ENCODE data around the gene FTL. TPM values are rescaled to one million over a fixed set of nuclear protein-coding genes. Genes with fewer than 3 reads are reported as not detected.

The FTL gene
- total RNA-seq, 2 experiments from 2014 or later = 1,380 to 1,403 TPM

GRCh38 chr19:48992581-48993174 is 27.6 kb downstream of the FTL start:
- H3K4me3 Mint-ChIP-seq = peak overlapping the region; percentile 89
- H3K27ac Mint-ChIP-seq = peak overlapping the region; percentile 97

GRCh38 chr19:48993175-48994034 is 28.3 kb downstream of the FTL start, which contains the start of the genes GYS1 and RUVBL2:
Gene GYS1 (minus strand): TSS chr19:48993309. CDS start chr19:48993112, 197 bp downstream.
Gene RUVBL2 (plus strand): TSS chr19:48993887. CDS start chr19:48993912, 25 bp downstream.
- no peaks in the 10 kb centered on the region for H3K9me3 Mint-ChIP-seq (ENCODE audit: low read depth)
- peak within 1 kb of the TSS; percentile 89 for H3K4me3 Mint-ChIP-seq
- H3K36me3 Mint-ChIP-seq = peaks cover 22% of the 10 kb centered on the region
- peak; percentile 99 for DNase-seq
- H3K4me1 Mint-ChIP-seq = peaks cover 41% of the 10 kb centered on the region
- no peaks in the 10 kb centered on the region for H3K27me3 Mint-ChIP-seq
- CTCF ChIA-PET = interaction anchor here (0.5 to 4.1 kb wide), 54 partner anchors 9 to 647 kb away, joined by 3 to 45 read pairs (median 4); partner anchors contain the start of genes BAX, BCAT2, CA11 and CGB2
- ATAC-seq = peak; percentile 93
- peak within 1 kb of the TSS; percentile 97 for H3K27ac Mint-ChIP-seq

More at GRCh38 chr19:48992581-48993174, 27.6 kb downstream of the FTL start:
- H3K4me1 Mint-ChIP-seq = peaks cover 36% of the 10 kb centered on the region
- H3K36me3 Mint-ChIP-seq = peaks cover 26% of the 10 kb centered on the region
- H3K9me3 Mint-ChIP-seq (ENCODE audit: low read depth) = no peaks in the 10 kb centered on the region
- no peak for DNase-seq
- H3K27me3 Mint-ChIP-seq = no peaks in the 10 kb centered on the region
- CTCF ChIA-PET = interaction anchor here (0.8 to 4.1 kb wide), 31 partner anchors 8 to 279 kb away, joined by 3 to 45 read pairs (median 7); partner anchors contain the start of genes BAX, CGB7 and FTL
- peak; percentile 3 for ATAC-seq

- ATAC-seq (no peak), DNase-seq (no peak)
- Mint-ChIP-seq H3K4me1 (peaks cover 41% of the 10 kb centered on the region), H3K9me3 (ENCODE audit: low read depth) (no peaks in the 10 kb centered on the region), H3K36me3 (peaks cover 17% of the 10 kb centered on the region), H3K4me3 (peak overlapping the region; percentile 89), H3K27me3 (no peaks in the 10 kb centered on the region), H3K27ac (peak overlapping the region; percentile 97)
- CTCF ChIA-PET = interaction anchor here (0.8 to 4.1 kb wide), 40 partner anchors 10 to 646 kb away, joined by 3 to 45 read pairs (median 6); partner anchors contain the start of genes BAX, BCAT2, CA11 and CGB2
Measured at GRCh38 chr19:48994035-48994386, 28.9 kb downstream of the FTL start.

- Mint-ChIP-seq H3K36me3 (peaks cover 24% of the 10 kb centered on the region), H3K27ac (no peak overlapping the region), H3K4me3 (no peak overlapping the region), H3K9me3 (ENCODE audit: low read depth) (no peaks in the 10 kb centered on the region), H3K4me1 (peaks cover 32% of the 10 kb centered on the region), H3K27me3 (no peaks in the 10 kb centered on the region)
- DNase-seq (peak; percentile 76), ATAC-seq (no peak)
- CTCF ChIA-PET = interaction anchor here (1.1 to 5.7 kb wide), 9 partner anchors 11 to 201 kb away, joined by 4 to 47 read pairs (median 6); partner anchors contain the start of genes LHB and LIN7B
Measured at GRCh38 chr19:48997972-48998371, 32.9 kb downstream of the FTL start.

GRCh38 chr19:48999481-49000325 is 34.6 kb downstream of the FTL start:
- CTCF ChIA-PET = interaction anchor here (0.6 to 5.7 kb wide), 19 partner anchors 9 to 322 kb away, joined by 3 to 47 read pairs (median 5); partner anchors contain the start of genes DHDH, LHB and LIN7B
- DNase-seq (peak; percentile 81), ATAC-seq (peak; percentile 84)
- Mint-ChIP-seq H3K36me3 (peaks cover 27% of the 10 kb centered on the region), H3K27me3 (no peaks in the 10 kb centered on the region), H3K9me3 (ENCODE audit: low read depth) (no peaks in the 10 kb centered on the region), H3K27ac (no peak overlapping the region), H3K4me3 (no peak overlapping the region), H3K4me1 (peaks cover 25% of the 10 kb centered on the region)

- Mint-ChIP-seq H3K27me3 (no peaks in the 10 kb centered on the region), H3K4me1 (peaks cover 6% of the 10 kb centered on the region), H3K4me3 (no peak overlapping the region), H3K36me3 (peaks cover 33% of the 10 kb centered on the region), H3K27ac (no peak overlapping the region), H3K9me3 (ENCODE audit: low read depth) (no peaks in the 10 kb centered on the region)
- DNase-seq = no peak
- no peak for ATAC-seq
- CTCF ChIA-PET = interaction anchor here (0.7 to 2.8 kb wide), 2 partner anchors 11 to 14 kb away, joined by 4 to 10 read pairs; partner anchors contain the start of genes GYS1 and RUVBL2
Measured at GRCh38 chr19:49004133-49004532, 39.0 kb downstream of the FTL start.

- CTCF ChIA-PET = interaction anchor here (2.8 kb wide), 1 partner anchor 12 kb away, joined by 10 read pairs; the partner anchor contains the start of genes GYS1 and RUVBL2
- no peaks in the 10 kb centered on the region for H3K27me3 Mint-ChIP-seq
- H3K4me1 Mint-ChIP-seq = no peaks in the 10 kb centered on the region
- no peak overlapping the region for H3K4me3 Mint-ChIP-seq
- H3K9me3 Mint-ChIP-seq (ENCODE audit: low read depth) = no peaks in the 10 kb centered on the region
- DNase-seq = no peak
- H3K27ac Mint-ChIP-seq = no peak overlapping the region
- ATAC-seq = no peak
- H3K36me3 Mint-ChIP-seq = peaks cover 27% of the 10 kb centered on the region
Measured at GRCh38 chr19:49004964-49005614, 40.0 kb downstream of the FTL start.

GRCh38 chr19:49006905-49007304 is 41.8 kb downstream of the FTL start:
- Mint-ChIP-seq H3K9me3 (ENCODE audit: low read depth) (no peaks in the 10 kb centered on the region), H3K27ac (no peak overlapping the region), H3K36me3 (peaks cover 28% of the 10 kb centered on the region), H3K27me3 (no peaks in the 10 kb centered on the region), H3K4me1 (no peaks in the 10 kb centered on the region), H3K4me3 (no peak overlapping the region)
- ATAC-seq (no peak), DNase-seq (no peak)
- CTCF ChIA-PET = interaction anchor here (2.0 to 4.1 kb wide), 2 partner anchors 8 to 108 kb away, joined by 4 to 25 read pairs; partner anchors contain the start of gene LIN7B

GRCh38 chr19:49009828-49010227 is 44.7 kb downstream of the FTL start:
- Mint-ChIP-seq H3K36me3 (peaks cover 25% of the 10 kb centered on the region), H3K27ac (no peak overlapping the region), H3K27me3 (no peaks in the 10 kb centered on the region), H3K4me3 (no peak overlapping the region), H3K4me1 (no peaks in the 10 kb centered on the region), H3K9me3 (ENCODE audit: low read depth) (no peaks in the 10 kb centered on the region)
- CTCF ChIA-PET = interaction anchor here (0.8 to 4.1 kb wide), 5 partner anchors 8 to 271 kb away, joined by 3 to 25 read pairs (median 4); partner anchors contain the start of genes GYS1 and RUVBL2
- DNase-seq = no peak
- no peak for ATAC-seq

- H3K9me3 Mint-ChIP-seq (ENCODE audit: low read depth) = no peaks in the 10 kb centered on the region
- no peak overlapping the region for H3K4me3 Mint-ChIP-seq
- no peak for DNase-seq
- no peaks in the 10 kb centered on the region for H3K4me1 Mint-ChIP-seq
- H3K27me3 Mint-ChIP-seq = no peaks in the 10 kb centered on the region
- CTCF ChIA-PET = interaction anchor here (0.8 to 4.1 kb wide), 3 partner anchors 12 to 272 kb away, joined by 3 to 25 read pairs (median 4); no protein-coding TSS in a partner anchor
- ATAC-seq = no peak
- H3K27ac Mint-ChIP-seq = no peak overlapping the region
- peaks cover 19% of the 10 kb centered on the region for H3K36me3 Mint-ChIP-seq
Measured at GRCh38 chr19:49010453-49010852, 45.3 kb downstream of the FTL start.

GRCh38 chr19:49011194-49011593 is 46.1 kb downstream of the FTL start:
- Mint-ChIP-seq H3K4me3 (no peak overlapping the region), H3K27ac (no peak overlapping the region), H3K4me1 (no peaks in the 10 kb centered on the region), H3K27me3 (no peaks in the 10 kb centered on the region), H3K9me3 (ENCODE audit: low read depth) (no peaks in the 10 kb centered on the region), H3K36me3 (peaks cover 18% of the 10 kb centered on the region)
- no peak for DNase-seq
- no peak for ATAC-seq
- CTCF ChIA-PET = interaction anchor here (1.3 kb wide), 1 partner anchor 45 kb away, joined by 3 read pairs; no protein-coding TSS in a partner anchor
